H1 (cell line): ENCODE data around the gene NETO1. TPM values are rescaled to one million over a fixed set of nuclear protein-coding genes. Genes with fewer than 3 reads are reported as not detected.

ENCODE experiments used
- CTCF ChIA-PET: fragments of 300-600 bp; sonication (Branson Sonifier 250); formaldehyde crosslinking; loops from one replicate; lab custom pipeline; 2021; ENCODE audit not compliant: partially characterized antibody; lab: Charles Lee
- POLR2A ChIA-PET: fragments of 300-600 bp; sonication (Branson Sonifier 250); formaldehyde crosslinking; loops from one replicate; lab custom pipeline; 2021; ENCODE audit warnings: inconsistent platforms; ENCODE audit not compliant: partially characterized antibody; lab: Charles Lee
- DNase-seq, 2 experiments: peaks; one replicate each; pipeline versions ENCODE4 v3.0.0 to v3.0.0-alpha.2; 2010 to 2022; ENCODE audit warnings: low spot score in 2 of 2, low read depth in 1 of 2, mixed read lengths in 1 of 2
- FAIRE-seq: peaks from 2 replicates; lab custom pipeline; 2011; peaks lifted over from hg19 to GRCh38; lab: Jason Lieb, UNC
- H2AFZ ChIP-seq: 2 replicates; pipeline ENCODE4 v1.8.1; 2012; ENCODE audit warnings: low read length, inconsistent platforms
- H2AK5ac ChIP-seq: 2 replicates; pipeline ENCODE4 v1.6.1; 2013; ENCODE audit warnings: low read depth, low read length
- H2BK120ac ChIP-seq: replicated peaks from 2 replicates; pipeline ENCODE3; 2013; ENCODE audit warnings: low read depth, low read length, inconsistent platforms
- H2BK12ac ChIP-seq: 2 replicates; pipeline ENCODE4 v1.6.1; 2013; ENCODE audit warnings: low read depth, low read length
- H2BK15ac ChIP-seq: 2 replicates; pipeline ENCODE4 v1.6.1; 2013; ENCODE audit warnings: low read length
- H2BK20ac ChIP-seq: 2 replicates; pipeline ENCODE4 v1.6.1; 2013; ENCODE audit warnings: low read length
- H2BK5ac ChIP-seq: 2 replicates; pipeline ENCODE4 v1.6.1; 2013; ENCODE audit warnings: low read depth, low read length
- H3K14ac ChIP-seq: 2 replicates; pipeline ENCODE4 v1.6.1; 2013; ENCODE audit warnings: inconsistent platforms; ENCODE audit not compliant: insufficient read length
- H3K18ac ChIP-seq: 2 replicates; pipeline ENCODE4 v1.6.1; 2013; ENCODE audit warnings: low read length; ENCODE audit errors: extremely low read depth
- H3K23ac ChIP-seq: 2 replicates; pipeline ENCODE4 v1.6.1; 2013; ENCODE audit warnings: inconsistent platforms; ENCODE audit not compliant: insufficient read length
- H3K23me2 ChIP-seq: 2 replicates; pipeline ENCODE4 v1.6.1; 2013; ENCODE audit warnings: low read depth, low read length
- H3K27ac ChIP-seq: 2 replicates; pipeline ENCODE4 v1.6.1; 2011; ENCODE audit warnings: low read depth, low read length, inconsistent platforms
- H3K27me3 ChIP-seq, 4 experiments: replicated peaks in 1 of 4; 1 replicate in 1 of 4; 2 replicates in 3 of 4; pipeline versions ENCODE4 v1.6.1 to v1.8.1; 2011 to 2013; ENCODE audit warnings: low read length in 3 of 4, mild to moderate bottlenecking in 3 of 4, inconsistent platforms in 2 of 4, mixed read lengths in 2 of 4, moderate library complexity in 1 of 4; ENCODE audit not compliant: control insufficient read depth in 3 of 4, insufficient read depth in 3 of 4; ENCODE audit errors: extremely low read depth in 1 of 4
- H3K36me3 ChIP-seq, 4 experiments: 2 replicates each; pipeline versions ENCODE4 v1.6.1 to v1.8.1; 2011 to 2013; ENCODE audit warnings: mild to moderate bottlenecking in 4 of 4, low read length in 3 of 4, moderate library complexity in 2 of 4, control low read depth in 1 of 4, inconsistent platforms in 1 of 4; ENCODE audit not compliant: insufficient read depth in 4 of 4, control insufficient read depth in 2 of 4
- H3K4ac ChIP-seq: replicated peaks from 2 replicates; pipeline ENCODE3; 2013; ENCODE audit warnings: low read length, low read depth, mixed read lengths, inconsistent platforms; ENCODE audit not compliant: insufficient read length
- H3K4me1 ChIP-seq, 4 experiments: replicated peaks in 1 of 4; 1 replicate in 1 of 4; 2 replicates in 3 of 4; pipeline versions ENCODE4 v1.6.1 to v1.8.1; 2011 to 2013; ENCODE audit warnings: low read length in 3 of 4, inconsistent platforms in 2 of 4, mixed read lengths in 1 of 4; ENCODE audit not compliant: insufficient read depth in 4 of 4, control insufficient read depth in 3 of 4
- H3K4me2 ChIP-seq, 2 experiments: 2 replicates each; pipeline versions ENCODE4 v1.6.1 to v1.8.1; 2011 to 2013; ENCODE audit warnings: low read depth in 2 of 2, low read length in 2 of 2, control low read depth in 1 of 2, inconsistent platforms in 1 of 2, mild to moderate bottlenecking in 1 of 2; ENCODE audit not compliant: insufficient read depth in 1 of 2
- H3K4me3 ChIP-seq, 4 experiments: fragments of 200-600, 300-600 bp in 1 of 4; sonication (generic), shearing (Covaris generic), sonication (Bioruptor Twin) in 1 of 4; 2 replicates each; pipeline versions ENCODE4 v1.5.1 to v1.8.1; 2011 to 2016; ENCODE audit warnings: low read length in 4 of 4, low read depth in 3 of 4, control low read depth in 2 of 4, inconsistent platforms in 2 of 4, mild to moderate bottlenecking in 2 of 4, mixed read lengths in 1 of 4, moderate library complexity in 1 of 4; ENCODE audit not compliant: insufficient read depth in 2 of 4; ENCODE audit errors: extremely low read depth in 1 of 4
- H3K56ac ChIP-seq: replicated peaks from 2 replicates; pipeline ENCODE3; 2013; ENCODE audit warnings: low read depth, mild to moderate bottlenecking, mixed read lengths, low read length, inconsistent platforms; ENCODE audit not compliant: insufficient read length
- H3K79me1 ChIP-seq: 2 replicates; pipeline ENCODE4 v1.6.1; 2013; ENCODE audit warnings: low read depth, low read length, control low read depth
- H3K79me2 ChIP-seq, 2 experiments: 2 replicates each; pipeline versions ENCODE4 v1.6.1 to v1.8.1; 2012 to 2013; ENCODE audit warnings: low read length in 2 of 2, mild to moderate bottlenecking in 2 of 2, inconsistent platforms in 1 of 2; ENCODE audit not compliant: insufficient read depth in 2 of 2, control insufficient read depth in 1 of 2
- H3K9ac ChIP-seq, 4 experiments: replicated peaks in 1 of 4; 1 replicate in 1 of 4; 2 replicates in 3 of 4; pipeline versions ENCODE4 v1.6.1 to v1.8.1; 2011 to 2013; ENCODE audit warnings: low read depth in 3 of 4, low read length in 3 of 4, control low read depth in 2 of 4, mild to moderate bottlenecking in 2 of 4, moderate library complexity in 2 of 4, inconsistent platforms in 1 of 4; ENCODE audit errors: extremely low read depth in 1 of 4
- H3K9me3 ChIP-seq, 2 experiments: 2 replicates each; pipeline versions ENCODE4 v1.6.1 to v1.8.1; 2012 to 2013; ENCODE audit warnings: mild to moderate bottlenecking in 2 of 2, moderate library complexity in 2 of 2, control low read depth in 1 of 2, inconsistent platforms in 1 of 2, low read depth in 1 of 2, low read length in 1 of 2, mixed read lengths in 1 of 2; ENCODE audit not compliant: insufficient read depth in 2 of 2
- H4K20me1 ChIP-seq, 2 experiments: replicated peaks in 1 of 2; 2 replicates each; pipeline versions ENCODE3 to v1.8.1; 2011 to 2013; ENCODE audit warnings: inconsistent platforms in 2 of 2, low read length in 2 of 2, mild to moderate bottlenecking in 1 of 2; ENCODE audit not compliant: insufficient read depth in 2 of 2, control insufficient read depth in 1 of 2
- H4K5ac ChIP-seq: 2 replicates; pipeline ENCODE4 v1.6.1; 2013; ENCODE audit warnings: low read length, low read depth, mixed read lengths, inconsistent platforms; ENCODE audit not compliant: insufficient read length
- H4K8ac ChIP-seq: 2 replicates; pipeline ENCODE4 v1.8.0; 2013; ENCODE audit warnings: mild to moderate bottlenecking, moderate library complexity, low read length, inconsistent platforms; ENCODE audit not compliant: insufficient read depth; ENCODE audit errors: extremely low read depth
- H4K91ac ChIP-seq: replicated peaks from 2 replicates; pipeline ENCODE3; 2013; ENCODE audit warnings: low read length, mixed read lengths, inconsistent platforms; ENCODE audit not compliant: insufficient read length
- ATF2 ChIP-seq: IDR thresholded peaks from 2 replicates; pipeline ENCODE4 v1.6.1; 2012; ENCODE audit warnings: low read length, inconsistent platforms
- CTCF ChIP-seq, 3 experiments: IDR thresholded peaks; 1 replicate in 2 of 3; 2 replicates in 1 of 3; pipeline versions ENCODE4 v1.5.1 to v1.6.1; 2011; ENCODE audit warnings: low read length in 3 of 3, mild to moderate bottlenecking in 3 of 3, inconsistent platforms in 2 of 3, low read depth in 1 of 3, moderate library complexity in 1 of 3; ENCODE audit not compliant: insufficient read depth in 1 of 3; ENCODE audit errors: control extremely low read depth in 1 of 3
- E2F6 ChIP-seq: IDR thresholded peaks from 2 replicates; pipeline ENCODE4 v1.6.1; 2012; ENCODE audit warnings: inconsistent platforms
- EP300 ChIP-seq, 2 experiments: IDR thresholded peaks; 1 replicate in 1 of 2; 2 replicates in 1 of 2; pipeline ENCODE4 v1.6.1; 2011 to 2012; ENCODE audit warnings: low read depth in 2 of 2, low read length in 2 of 2, mild to moderate bottlenecking in 2 of 2, borderline replicate concordance in 1 of 2, inconsistent platforms in 1 of 2, moderate library complexity in 1 of 2
- EZH2 ChIP-seq: fragments of 200-600 bp; sonication (generic); IDR thresholded peaks from 2 replicates; pipeline ENCODE4 v1.7.1; 2012; ENCODE audit warnings: low read depth, mild to moderate bottlenecking, moderate library complexity, low read length, inconsistent platforms; ENCODE audit not compliant: severe bottlenecking
- SAP30 ChIP-seq: fragments of 300-600 bp; sonication (generic); IDR thresholded peaks from 2 replicates; pipeline ENCODE4 v1.7.1; 2012; ENCODE audit warnings: low read length, moderate library complexity, mild to moderate bottlenecking, inconsistent platforms; ENCODE audit not compliant: insufficient read depth, insufficient replicate concordance
- SP1 ChIP-seq: IDR thresholded peaks from 2 replicates; pipeline ENCODE4 v1.6.1; 2011; ENCODE audit warnings: low read depth, low read length
- SP2 ChIP-seq: IDR thresholded peaks from 2 replicates; pipeline ENCODE4 v1.6.1; 2012; ENCODE audit warnings: mild to moderate bottlenecking, low read length, inconsistent platforms
- YY1 ChIP-seq: IDR thresholded peaks from 2 replicates; pipeline ENCODE4 v1.6.1; 2011; ENCODE audit warnings: low read depth, mild to moderate bottlenecking, low read length
- WGBS, 2 experiments: shearing (Covaris generic) in 1 of 2; methylation state at CpG; one replicate each; pipeline versions ENCODE4 v1.1.6 to v1.1.7; 2013 to 2015; ENCODE audit warnings: low lambda C conversion rate in 2 of 2, mixed read lengths in 2 of 2, inconsistent platforms in 1 of 2, low coverage in 1 of 2, missing lambda C conversion rate in 1 of 2; ENCODE audit not compliant: insufficient replicate concordance in 2 of 2, insufficient coverage in 1 of 2, insufficient read length in 1 of 2; ENCODE audit errors: extremely low coverage in 1 of 2, missing lambda C conversion rate in 1 of 2; 5-methylcytosine and 5-hydroxymethylcytosine counted together
- polyA plus RNA-seq, 7 experiments: library from polyadenylated mRNA; depleted of rRNA in 3 of 7; stranded (reverse) in 5 of 7; unstranded in 2 of 7; fragments of >200 nt in 5 of 7; fragments of 200-250 nt in 2 of 7; gene quantifications; 1 replicate in 5 of 7; 2 replicates in 1 of 7; 4 replicates in 1 of 7; pipeline versions ENCODE4 v1.2.1 to v1.2.3, GENCODE V29; 2011 to 2013; ENCODE audit warnings: missing spikeins in 2 of 7, mixed read lengths in 2 of 7
- total RNA-seq: library from RNA; stranded (reverse); fragmentation: NEBNext Ultra II Directional; extraction: Animal tissue kit (Norgen Biotek cat#: 25700); gene quantifications from 2 replicates; pipeline ENCODE4 v1.2.1, GENCODE V29; 2021

The NETO1 gene
- total and polyA plus RNA-seq, 2 of the 8 experiments (the other 6 are each of a cell fraction or from before 2014, with no cell fraction given) = 3.0 to 19.3 TPM

- no peak overlapping the region for H3K14ac ChIP-seq
- no peak overlapping the region for H4K5ac ChIP-seq
- no peaks in the 10 kb centered on the region for H3K36me3 ChIP-seq
- no peak overlapping the region for H2AK5ac ChIP-seq
- no peak overlapping the region for H4K91ac ChIP-seq
- no peak for FAIRE-seq
- H2BK120ac ChIP-seq = no peak overlapping the region
- no peak for DNase-seq
- no peak overlapping the region for H3K56ac ChIP-seq
- H2BK20ac ChIP-seq = no peak overlapping the region
- ChIA-PET POLR2A (no interaction called here), CTCF (no interaction called here)
- H3K23ac ChIP-seq = no peak overlapping the region
- no peaks in the 10 kb centered on the region for H3K27me3 ChIP-seq
- no peak overlapping the region for H3K9ac ChIP-seq
- H3K27ac ChIP-seq = no peak overlapping the region
- no peak overlapping the region for H3K18ac ChIP-seq
- H4K8ac ChIP-seq = no peak overlapping the region
- no peak overlapping the region for H2AFZ ChIP-seq
- peaks cover 0 to 2% (median 0%) of the 10 kb centered on the region in 4 experiments; a peak in 1 of 7 replicates for H3K4me1 ChIP-seq
- H4K20me1 ChIP-seq = no peaks in the 10 kb centered on the region
- H3K23me2 ChIP-seq = no peaks in the 10 kb centered on the region
- no peaks in the 10 kb centered on the region for H3K79me2 ChIP-seq
- H3K4me3 ChIP-seq = no peak overlapping the region; a peak in 1 of 8 replicates
- no peaks in the 10 kb centered on the region for H3K79me1 ChIP-seq
- H3K9me3 ChIP-seq = no peaks in the 10 kb centered on the region
- H3K4ac ChIP-seq = no peak overlapping the region
- TF ChIP-seq CTCF (IDR thresholded peaks at IDR 0.05; ENCODE audit: control extremely low read depth in 1 of 3, insufficient read depth in 1 of 3, low read depth in 1 of 3, low read length in 3 of 3) (no peak), EZH2 (no peak), E2F6 (no peak), SP1 (no peak), YY1 (no peak), ATF2 (no peak), SAP30 (no peak), SP2 (no peak), EP300 (IDR thresholded peaks at IDR 0.05; ENCODE audit: borderline replicate concordance in 1 of 2, low read depth in 2 of 2, low read length in 2 of 2) (no peak)
- TF ChIP-seq, all 59 proteins: peak for 0
- Histone ChIP-seq H2BK5ac (no peak overlapping the region), H2BK15ac (no peak overlapping the region), H2BK12ac (no peak overlapping the region), H3K4me2 (peak overlapping the region in 1 of 2 experiments; percentile 17; a peak in 1 of 4 replicates)
- WGBS, 2 experiments = 80% methylated on average over 4 of the region's 4 CpGs; no CpG with 5 or more reads in 1 of the 2 experiments
Observed at GRCh38 chr18:72738136-72738535, 129.7 kb downstream of the NETO1 start.
